HFF-Myc (cell line): ENCODE data around the gene TGFB2.

Experiments used
- DNase-seq: peaks from one replicate; pipeline ENCODE4 v3.0.0-alpha.2; 2011; ENCODE audit warnings: low read depth; ENCODE audit errors: extremely low read depth
- H3K4me3 ChIP-seq: replicated peaks from 2 replicates; pipeline ENCODE4 v1.5.1; 2011; ENCODE audit warnings: low read depth, mild to moderate bottlenecking, control low read depth, low read length
- TF ChIP-seq, protein P1 (sequence below): IDR thresholded peaks from 2 replicates; pipeline ENCODE4 v1.5.1; 2012; ENCODE audit warnings: mild to moderate bottlenecking, low read depth, low read length, control low read depth; ENCODE audit errors: missing control alignments

TGFB2 gene

DNA sequence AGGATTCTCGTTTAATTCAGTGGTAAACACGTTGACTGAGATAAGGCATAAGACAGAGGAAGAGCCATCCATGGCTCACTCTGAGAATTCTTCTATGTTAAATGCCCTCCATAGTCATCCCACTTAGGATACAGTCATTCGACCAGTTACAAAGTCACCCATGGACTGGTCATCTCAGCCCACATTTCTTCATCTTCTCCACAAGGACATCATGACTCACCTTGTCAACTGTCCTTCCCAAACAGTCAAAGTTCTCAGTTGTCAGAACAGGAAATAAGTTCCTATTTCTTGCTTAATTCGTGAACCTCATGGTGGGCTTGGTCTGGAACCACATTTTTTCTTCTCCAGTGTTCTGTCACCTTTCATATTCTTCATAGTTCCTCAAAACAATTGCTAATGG is 133.2 kb downstream of the TGFB2 start:
- no peak overlapping the region for H3K4me3 ChIP-seq
- TF ChIP-seq, protein P1, sequence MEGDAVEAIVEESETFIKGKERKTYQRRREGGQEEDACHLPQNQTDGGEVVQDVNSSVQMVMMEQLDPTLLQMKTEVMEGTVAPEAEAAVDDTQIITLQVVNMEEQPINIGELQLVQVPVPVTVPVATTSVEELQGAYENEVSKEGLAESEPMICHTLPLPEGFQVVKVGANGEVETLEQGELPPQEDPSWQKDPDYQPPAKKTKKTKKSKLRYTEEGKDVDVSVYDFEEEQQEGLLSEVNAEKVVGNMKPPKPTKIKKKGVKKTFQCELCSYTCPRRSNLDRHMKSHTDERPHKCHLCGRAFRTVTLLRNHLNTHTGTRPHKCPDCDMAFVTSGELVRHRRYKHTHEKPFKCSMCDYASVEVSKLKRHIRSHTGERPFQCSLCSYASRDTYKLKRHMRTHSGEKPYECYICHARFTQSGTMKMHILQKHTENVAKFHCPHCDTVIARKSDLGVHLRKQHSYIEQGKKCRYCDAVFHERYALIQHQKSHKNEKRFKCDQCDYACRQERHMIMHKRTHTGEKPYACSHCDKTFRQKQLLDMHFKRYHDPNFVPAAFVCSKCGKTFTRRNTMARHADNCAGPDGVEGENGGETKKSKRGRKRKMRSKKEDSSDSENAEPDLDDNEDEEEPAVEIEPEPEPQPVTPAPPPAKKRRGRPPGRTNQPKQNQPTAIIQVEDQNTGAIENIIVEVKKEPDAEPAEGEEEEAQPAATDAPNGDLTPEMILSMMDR, result no peak
- no peak for DNase-seq

DNA sequence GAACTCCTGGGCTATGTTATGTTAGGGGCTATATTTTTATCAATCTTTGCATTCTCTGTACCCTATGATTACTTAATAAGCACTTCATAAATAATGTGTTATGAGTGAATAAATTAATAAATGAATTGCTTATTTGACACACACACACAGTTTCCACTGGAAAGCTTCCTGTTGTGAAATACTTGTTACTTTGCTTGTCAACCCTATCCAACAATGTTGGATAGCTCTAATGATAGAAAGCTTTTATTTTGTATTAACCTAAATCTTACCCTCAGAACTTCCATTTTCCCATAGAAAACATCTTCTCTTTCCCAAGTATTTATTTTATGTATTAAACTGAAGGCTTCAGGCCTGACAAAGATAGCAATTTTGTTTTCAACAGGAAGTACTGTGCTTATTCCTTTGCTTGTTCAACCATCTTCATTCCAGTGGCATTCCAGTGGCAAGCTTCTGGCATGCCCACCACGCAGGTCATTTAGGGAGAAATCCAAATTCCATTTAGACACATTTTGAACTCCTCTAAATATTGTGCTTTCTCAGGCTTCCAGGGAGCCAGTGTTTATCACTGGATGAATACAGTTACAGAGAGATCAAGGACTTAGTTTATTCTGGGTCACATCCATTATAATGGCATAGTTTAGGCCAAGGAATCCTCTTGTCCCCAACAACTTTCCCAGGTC is 134.4 kb downstream of the TGFB2 start:
- DNase-seq, result no peak
- no peak overlapping the region for H3K4me3 ChIP-seq
- TF ChIP-seq, protein P1, result no peak

DNA sequence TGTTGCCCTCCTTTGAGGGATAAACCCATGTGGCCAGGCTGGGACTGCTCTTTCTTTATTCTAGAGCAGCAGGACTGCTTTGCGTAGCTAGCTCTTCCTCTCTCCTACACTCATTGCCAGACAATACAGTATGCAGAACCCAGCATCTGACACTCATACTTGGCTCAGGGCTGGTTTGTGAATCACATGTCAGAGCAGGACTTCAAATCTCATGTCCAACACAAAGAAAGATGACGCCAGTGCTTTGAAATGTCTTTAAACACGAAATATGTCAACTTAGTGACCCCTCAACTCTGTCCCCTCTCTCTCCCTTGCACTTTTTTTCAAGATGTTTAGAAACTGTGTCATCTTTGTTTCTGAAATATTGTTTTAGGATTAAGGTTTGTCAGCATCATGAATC is 135.0 kb downstream of the TGFB2 start:
- no peak for DNase-seq
- TF ChIP-seq, protein P1, result no peak
- H3K4me3 ChIP-seq, result no peak overlapping the region

DNA sequence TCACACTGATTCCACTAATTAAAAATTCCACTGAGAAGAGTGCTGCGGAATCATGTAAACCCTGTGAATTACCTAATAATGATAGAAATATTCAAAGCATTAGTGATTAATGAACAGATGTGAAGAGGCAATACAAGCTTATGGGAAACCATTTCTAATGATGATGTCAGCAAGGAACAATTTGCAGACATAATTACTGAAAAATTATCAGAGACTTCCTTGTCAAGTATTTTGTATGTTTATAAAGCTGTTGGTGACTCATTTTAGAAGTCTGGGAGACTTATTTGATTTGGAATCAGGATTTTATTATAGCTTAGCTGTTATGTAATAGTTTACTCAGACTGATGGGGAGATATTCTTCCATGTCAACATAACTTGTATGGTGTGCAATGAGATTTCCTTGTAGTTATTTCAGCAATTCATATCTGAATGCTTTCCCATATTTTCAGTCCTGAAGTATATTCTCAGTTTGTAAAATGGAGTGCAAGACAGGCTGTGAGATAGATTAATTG is 135.5 kb downstream of the TGFB2 start:
- no peak overlapping the region for H3K4me3 ChIP-seq
- TF ChIP-seq, protein P1, result no peak
- DNase-seq, result no peak

DNA sequence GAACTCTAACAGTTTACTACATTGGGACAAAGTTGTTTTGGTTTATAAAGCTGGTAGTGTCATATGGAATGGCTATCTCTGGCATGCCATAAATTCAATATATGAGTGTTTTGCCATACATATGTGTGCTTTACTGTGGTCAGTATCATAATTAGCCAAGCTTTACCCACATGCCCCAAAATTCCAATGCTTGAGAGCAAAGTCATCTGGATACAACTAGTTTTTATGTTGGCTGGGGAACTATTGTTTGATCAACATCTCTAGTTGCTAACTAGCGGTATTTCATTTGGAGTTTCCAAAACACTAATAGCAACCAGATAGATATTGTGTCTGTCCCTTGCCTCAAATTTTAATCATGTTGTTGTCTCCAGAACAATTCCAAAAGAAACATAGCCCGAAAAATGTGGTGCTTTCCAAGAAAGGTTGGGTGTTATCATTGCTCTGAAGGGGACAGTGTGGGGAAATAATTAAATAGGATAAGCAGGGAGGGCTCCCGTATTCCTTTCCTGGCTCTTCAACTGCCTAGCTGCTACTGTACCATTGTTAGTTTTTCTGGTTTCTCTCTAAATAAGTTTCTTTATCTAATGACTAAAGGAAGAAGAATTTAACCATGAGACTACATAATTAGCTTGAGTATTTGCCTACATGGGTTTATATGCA is 136.1 kb downstream of the TGFB2 start:
- no peak for DNase-seq
- no peak overlapping the region for H3K4me3 ChIP-seq
- TF ChIP-seq, protein P1, result no peak

DNA sequence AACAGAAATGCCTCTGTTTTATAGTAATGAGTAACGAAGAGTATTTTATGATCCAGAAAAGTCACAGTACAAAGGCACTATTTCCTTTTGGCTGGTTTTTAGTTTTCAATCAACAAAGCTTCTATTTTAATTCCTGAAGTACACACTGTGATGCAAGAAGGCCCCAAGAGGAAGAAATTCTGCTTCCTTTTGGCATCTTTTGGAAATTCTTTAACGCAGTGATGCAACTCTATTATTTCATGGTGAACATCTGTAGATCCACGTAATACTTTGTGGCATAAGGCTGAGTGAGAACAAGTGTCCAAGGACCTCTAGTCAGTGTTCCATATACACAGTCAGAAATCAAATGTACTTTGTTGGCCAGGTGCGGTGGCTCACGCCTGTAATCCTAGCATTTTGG is 137.5 kb downstream of the TGFB2 start:
- DNase-seq, result no peak
- TF ChIP-seq, protein P1, result no peak
- H3K4me3 ChIP-seq, result no peak overlapping the region
